ENCODE results near the gene PALD1. TPM values are rescaled to one million over a fixed set of nuclear protein-coding genes. Genes with fewer than 3 reads are reported as not detected.

The PALD1 gene
- total RNA-seq, 2 experiments from 2014 or later = 0.26 to 0.41 TPM

DNA sequence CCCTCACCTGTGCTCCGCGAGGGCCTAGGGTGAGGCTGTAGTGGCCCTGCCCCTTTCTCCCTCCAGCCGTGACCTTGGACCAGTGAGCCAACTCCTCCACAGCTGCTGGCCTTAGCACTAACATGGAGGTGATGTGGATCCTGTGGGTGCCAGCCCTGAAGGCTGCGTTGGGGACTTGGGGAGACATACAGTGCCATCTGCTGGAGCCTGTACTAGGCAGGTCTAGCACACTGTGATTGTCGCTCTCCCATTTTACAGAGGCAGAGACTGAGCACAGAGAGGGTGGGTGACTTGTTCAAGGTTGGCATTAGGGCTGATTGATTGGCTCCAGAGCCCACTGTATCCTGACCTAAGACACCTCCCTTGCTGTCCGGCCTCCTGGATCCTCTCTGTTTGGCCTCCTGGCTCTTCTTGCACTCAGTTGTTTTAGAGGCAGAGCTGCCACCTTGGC is 86.4 kb downstream of the PALD1 start:
- H3K4me1 Mint-ChIP-seq = peaks cover 24% of the 10 kb centered on the region

DNA sequence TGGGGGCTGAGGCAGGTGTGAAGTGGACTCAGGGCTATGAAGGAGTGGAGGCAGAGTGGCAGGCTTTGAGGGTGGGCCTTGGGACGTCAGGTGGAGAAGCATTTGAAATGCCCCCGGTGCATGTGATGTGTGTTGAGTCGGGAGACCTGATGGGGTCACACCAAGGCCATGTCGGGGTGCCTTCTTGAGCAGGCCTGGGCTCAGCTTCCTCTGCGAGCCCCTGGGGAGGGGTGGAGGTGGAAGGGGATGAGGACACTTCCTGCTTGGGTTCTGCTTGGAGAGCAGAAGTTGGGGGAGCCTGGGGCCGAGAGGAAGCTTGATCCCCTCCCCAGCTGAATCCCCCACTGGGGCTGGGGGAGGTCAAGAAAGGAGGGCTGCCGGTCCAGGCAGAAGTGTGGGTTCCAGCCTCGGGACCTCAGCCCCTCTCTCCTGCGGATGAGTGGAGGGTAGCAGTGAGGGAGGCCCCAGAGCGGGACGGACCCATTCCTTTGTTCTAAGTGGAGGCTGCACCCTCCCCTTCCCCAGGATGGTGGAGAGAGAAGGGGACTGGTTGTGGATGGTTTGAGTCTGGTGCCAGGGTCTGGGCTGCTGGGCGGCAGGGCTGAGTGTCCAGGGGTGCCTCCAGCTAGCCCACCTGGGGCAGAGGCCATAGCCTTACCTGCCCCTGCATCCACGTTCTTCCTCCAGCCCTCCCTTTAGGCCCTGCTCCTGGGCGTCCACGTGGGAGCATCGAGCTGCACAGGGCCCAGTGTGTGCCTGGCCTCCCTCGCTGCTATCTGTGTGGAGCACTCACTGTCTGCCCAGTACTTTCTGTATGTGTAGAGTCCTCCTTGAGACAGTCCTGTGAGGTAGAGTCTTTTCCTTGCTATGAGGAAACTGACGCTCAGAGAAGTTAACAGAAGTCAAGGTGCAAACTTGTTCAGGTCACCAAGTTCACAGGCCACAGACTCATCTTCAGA is 87.3 kb downstream of the PALD1 start:
- CTCF ChIA-PET = interaction anchor here (0.7 to 2.1 kb wide), 5 partner anchors 10 to 194 kb away, joined by 3 to 6 read pairs (median 5); no protein-coding TSS in a partner anchor
- no peaks in the 10 kb centered on the region for H3K9me3 Mint-ChIP-seq (ENCODE audit: low read depth)
- no peak overlapping the region for H3K4me3 Mint-ChIP-seq
- no peak for ATAC-seq
- H3K27ac Mint-ChIP-seq = peak overlapping the region; percentile 49
- H3K4me1 Mint-ChIP-seq = peaks cover 24% of the 10 kb centered on the region
- H3K36me3 Mint-ChIP-seq = no peaks in the 10 kb centered on the region
- no peaks in the 10 kb centered on the region for H3K27me3 Mint-ChIP-seq
- DNase-seq = no peak

More for the DNA sequence above, 86.4 kb downstream of the PALD1 start:
- H3K36me3 Mint-ChIP-seq = no peaks in the 10 kb centered on the region
- H3K27me3 Mint-ChIP-seq = no peaks in the 10 kb centered on the region
- ATAC-seq = peak; percentile 70
- CTCF ChIA-PET = interaction anchor here (1.1 to 2.1 kb wide), 6 partner anchors 11 to 194 kb away, joined by 3 to 6 read pairs (median 4); no protein-coding TSS in a partner anchor
- H3K27ac Mint-ChIP-seq = no peak overlapping the region
- no peak overlapping the region for H3K4me3 Mint-ChIP-seq
- DNase-seq = no peak
- H3K9me3 Mint-ChIP-seq (ENCODE audit: low read depth) = no peaks in the 10 kb centered on the region

- ATAC-seq (no peak), DNase-seq (no peak)
- Mint-ChIP-seq H3K4me1 (peaks cover 24% of the 10 kb centered on the region), H3K36me3 (no peaks in the 10 kb centered on the region), H3K9me3 (ENCODE audit: low read depth) (no peaks in the 10 kb centered on the region), H3K27ac (peak overlapping the region; percentile 6), H3K4me3 (no peak overlapping the region), H3K27me3 (no peaks in the 10 kb centered on the region)
- CTCF ChIA-PET = interaction anchor here (0.7 to 3.1 kb wide), 6 partner anchors 8 to 193 kb away, joined by 3 to 18 read pairs (median 4); partner anchors contain the start of gene PRF1
Measured at GRCh38 chr10:70566515-70567290, 88.1 kb downstream of the PALD1 start.

DNA sequence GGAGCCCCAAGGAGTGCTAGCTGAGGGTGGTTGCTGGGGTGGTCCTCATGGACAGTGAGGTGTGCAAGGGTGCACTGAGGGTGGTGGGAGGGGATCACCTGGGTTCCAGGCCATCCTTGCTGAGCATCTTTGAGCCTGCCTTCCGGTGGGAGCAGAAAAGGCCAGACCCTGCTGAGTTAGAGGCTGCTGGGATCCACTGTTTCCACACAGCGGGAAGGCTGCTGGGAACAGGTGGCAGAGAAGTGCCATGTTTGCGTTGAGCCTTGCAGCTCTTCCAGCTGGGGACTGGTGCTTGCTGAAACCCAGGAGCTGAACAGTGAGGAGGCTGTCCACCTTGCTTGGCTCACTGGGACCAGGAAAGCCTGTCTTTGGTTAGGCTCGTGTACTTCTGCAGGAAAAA is 89.0 kb downstream of the PALD1 start:
- Mint-ChIP-seq H3K9me3 (ENCODE audit: low read depth) (no peaks in the 10 kb centered on the region), H3K4me3 (no peak overlapping the region), H3K36me3 (no peaks in the 10 kb centered on the region), H3K27ac (no peak overlapping the region), H3K4me1 (peaks cover 23% of the 10 kb centered on the region), H3K27me3 (no peaks in the 10 kb centered on the region)
- CTCF ChIA-PET = interaction anchor here (1.3 to 3.1 kb wide), 4 partner anchors 8 to 50 kb away, joined by 4 to 18 read pairs (median 4); partner anchors contain the start of gene PRF1
- DNase-seq = no peak
- ATAC-seq = no peak

DNA sequence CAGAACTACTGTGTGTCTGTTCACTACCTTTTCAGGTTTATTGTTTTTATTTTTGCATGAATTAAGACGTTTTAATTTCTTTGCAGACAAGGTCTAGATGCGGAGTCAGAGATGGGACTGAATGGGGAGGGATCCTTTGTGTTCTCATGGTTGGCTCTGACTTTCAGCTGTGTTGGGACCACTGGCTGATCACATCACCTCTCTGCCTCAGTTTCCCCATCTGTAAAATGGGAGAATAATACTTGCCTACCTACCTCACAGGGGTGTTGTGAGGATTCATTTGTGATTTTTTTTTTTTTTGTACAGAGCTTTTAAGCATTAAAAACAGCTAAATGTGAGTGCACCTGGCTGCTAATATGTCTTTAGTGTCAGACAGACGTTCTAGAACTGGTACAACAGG is 89.5 kb downstream of the PALD1 start:
- Mint-ChIP-seq H3K36me3 (no peaks in the 10 kb centered on the region), H3K4me3 (no peak overlapping the region), H3K27ac (no peak overlapping the region), H3K4me1 (peaks cover 19% of the 10 kb centered on the region), H3K9me3 (ENCODE audit: low read depth) (no peaks in the 10 kb centered on the region), H3K27me3 (no peaks in the 10 kb centered on the region)
- no peak for DNase-seq
- no peak for ATAC-seq
- CTCF ChIA-PET = interaction anchor here (1.3 to 3.1 kb wide), 3 partner anchors 8 to 50 kb away, joined by 4 to 18 read pairs (median 5); no protein-coding TSS in a partner anchor

DNA sequence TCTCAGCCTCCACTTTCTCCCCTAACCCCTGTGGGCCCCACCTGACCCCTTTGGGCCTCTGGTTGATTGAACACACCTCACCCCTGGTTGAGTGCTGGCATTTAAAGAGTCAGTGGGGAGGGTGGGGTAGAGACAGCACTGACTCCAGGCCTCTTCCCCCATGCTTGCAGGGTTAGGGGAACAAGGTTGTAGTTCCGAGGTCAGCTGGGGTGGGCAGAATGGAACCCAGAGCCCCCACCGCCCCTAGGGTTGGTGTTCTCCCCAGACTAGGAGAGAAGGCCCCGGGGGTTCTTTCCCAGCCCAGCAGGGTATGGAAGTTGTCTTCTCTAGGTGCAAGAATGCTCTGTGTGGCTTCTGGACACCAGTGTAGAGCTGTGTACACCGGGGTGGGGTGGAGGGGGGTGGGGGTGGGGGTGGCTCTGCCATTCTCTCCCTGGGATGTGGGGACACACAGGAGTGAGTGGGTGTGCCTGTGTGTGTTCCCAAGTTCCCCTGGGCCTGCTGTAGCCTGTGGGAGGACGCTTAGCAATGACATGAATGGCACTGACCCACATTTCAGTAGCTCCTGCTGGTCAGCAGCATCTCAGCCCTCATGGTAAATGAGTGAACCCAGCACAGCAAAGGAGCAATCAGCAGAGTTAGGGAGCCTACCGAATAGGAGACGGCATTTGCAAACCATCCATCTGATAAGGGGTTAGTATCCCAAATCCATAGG is 90.4 kb downstream of the PALD1 start:
- Mint-ChIP-seq H3K9me3 (ENCODE audit: low read depth) (no peaks in the 10 kb centered on the region), H3K27me3 (no peaks in the 10 kb centered on the region), H3K4me3 (no peak overlapping the region), H3K27ac (no peak overlapping the region), H3K4me1 (peaks cover 13% of the 10 kb centered on the region), H3K36me3 (no peaks in the 10 kb centered on the region)
- ATAC-seq (no peak), DNase-seq (no peak)
- CTCF ChIA-PET = interaction anchor here (0.7 to 3.1 kb wide), 2 partner anchors 10 to 190 kb away, joined by 3 to 18 read pairs; no protein-coding TSS in a partner anchor

DNA sequence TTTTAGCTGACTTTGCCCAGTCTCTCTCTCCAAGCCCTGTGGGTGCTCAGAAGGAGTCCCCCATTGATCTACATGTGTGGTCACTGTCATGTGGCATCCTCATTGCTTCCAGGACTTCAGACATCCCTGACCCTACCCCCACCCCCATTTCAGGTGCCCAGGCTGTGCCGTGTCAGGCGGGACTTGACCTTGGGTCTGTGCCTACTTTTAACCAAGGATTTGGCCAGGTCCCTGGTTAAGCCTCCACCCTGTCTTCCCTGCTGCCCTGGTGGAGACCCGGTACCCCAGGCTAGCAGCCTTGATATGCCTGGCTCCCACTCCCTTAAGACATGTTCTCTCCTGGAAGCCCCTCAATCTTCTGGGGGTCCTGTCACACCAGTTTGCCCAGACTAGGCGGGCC is 92.7 kb downstream of the PALD1 start:
- H3K27ac Mint-ChIP-seq = peak overlapping the region; percentile 34
- no peak overlapping the region for H3K4me3 Mint-ChIP-seq
- no peak for DNase-seq
- CTCF ChIA-PET = interaction anchor here (1.1 to 2.2 kb wide), 5 partner anchors 12 to 23 kb away, joined by 4 to 10 read pairs (median 5); no protein-coding TSS in a partner anchor
- H3K27me3 Mint-ChIP-seq = no peaks in the 10 kb centered on the region
- H3K36me3 Mint-ChIP-seq = no peaks in the 10 kb centered on the region
- peaks cover 27% of the 10 kb centered on the region for H3K4me1 Mint-ChIP-seq
- no peak for ATAC-seq
- H3K9me3 Mint-ChIP-seq (ENCODE audit: low read depth) = no peaks in the 10 kb centered on the region

DNA sequence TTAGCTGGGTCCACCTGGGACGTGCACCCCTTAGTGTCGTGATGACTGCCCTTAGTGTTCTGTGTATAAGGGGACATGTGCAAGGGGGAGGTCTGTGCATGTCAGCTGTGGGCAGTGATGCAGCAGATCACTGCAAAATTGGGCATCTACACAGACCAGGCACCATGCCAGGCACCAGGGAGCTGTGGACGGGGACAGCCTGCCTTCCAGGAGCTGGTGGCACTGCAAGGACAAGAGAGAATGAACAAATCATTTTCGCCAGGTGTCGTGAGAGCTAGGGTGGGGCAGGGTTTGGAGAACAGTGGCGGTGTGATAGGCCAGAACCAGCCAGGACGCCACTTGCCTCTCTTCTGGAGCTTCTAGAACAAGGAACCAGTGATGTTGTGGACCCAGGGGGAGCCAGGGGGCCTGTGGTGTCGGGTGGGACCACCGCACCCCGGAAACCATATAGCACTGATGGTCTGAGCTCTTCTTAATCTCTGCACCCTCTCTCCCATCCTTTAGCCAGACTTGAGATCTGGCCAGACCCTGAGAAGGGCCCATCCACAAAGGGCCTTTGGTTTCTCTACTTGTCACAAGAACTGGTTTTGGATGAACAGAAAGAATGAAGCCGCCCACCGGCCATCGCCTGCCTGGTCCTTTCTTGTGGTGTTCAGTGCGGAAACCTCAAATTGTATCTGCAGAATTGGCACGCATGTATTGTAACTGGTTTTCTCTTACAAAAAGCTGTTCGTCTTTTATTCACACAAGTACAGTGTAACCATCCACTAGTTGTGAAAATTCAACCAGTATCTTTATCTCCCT is 93.3 kb downstream of the PALD1 start:
- DNase-seq (no peak), ATAC-seq (no peak)
- no peaks in the 10 kb centered on the region for H3K9me3 Mint-ChIP-seq (ENCODE audit: low read depth)
- no peak overlapping the region for H3K4me3 Mint-ChIP-seq
- H3K36me3 Mint-ChIP-seq = no peaks in the 10 kb centered on the region
- peaks cover 34% of the 10 kb centered on the region for H3K4me1 Mint-ChIP-seq
- CTCF ChIA-PET = interaction anchor here (1.2 to 2.2 kb wide), 3 partner anchors 13 to 22 kb away, joined by 4 to 10 read pairs (median 5); no protein-coding TSS in a partner anchor
- H3K27ac Mint-ChIP-seq = peak overlapping the region; percentile 34
- no peaks in the 10 kb centered on the region for H3K27me3 Mint-ChIP-seq

GRCh38 chr10:70573599-70574506 is 95.3 kb downstream of the PALD1 start:
- Mint-ChIP-seq H3K4me1 (peaks cover 54% of the 10 kb centered on the region), H3K36me3 (no peaks in the 10 kb centered on the region), H3K9me3 (ENCODE audit: low read depth) (no peaks in the 10 kb centered on the region), H3K27ac (peak overlapping the region; percentile 40), H3K4me3 (no peak overlapping the region), H3K27me3 (no peaks in the 10 kb centered on the region)
- CTCF ChIA-PET = interaction anchor here (3.9 kb wide), 1 partner anchor 14 kb away, joined by 40 read pairs; no protein-coding TSS in a partner anchor
- DNase-seq (no peak), ATAC-seq (no peak)

GRCh38 chr10:70575486-70575873 is 96.9 kb downstream of the PALD1 start:
- H3K27ac Mint-ChIP-seq = peak overlapping the region; percentile 98

More at GRCh38 chr10:70575486-70575873, 96.9 kb downstream of the PALD1 start:
- peaks cover 57% of the 10 kb centered on the region for H3K4me1 Mint-ChIP-seq
- H3K9me3 Mint-ChIP-seq (ENCODE audit: low read depth) = no peaks in the 10 kb centered on the region
- H3K36me3 Mint-ChIP-seq = no peaks in the 10 kb centered on the region
- CTCF ChIA-PET = interaction anchor here (0.7 to 3.9 kb wide), 7 partner anchors 8 to 44 kb away, joined by 3 to 40 read pairs (median 6); partner anchors contain the start of gene PRF1
- H3K27me3 Mint-ChIP-seq = no peaks in the 10 kb centered on the region
- no peak for ATAC-seq
- H3K4me3 Mint-ChIP-seq = no peak overlapping the region
- no peak for DNase-seq

Measured in activated CD8-positive, alpha-beta memory T cell treated with anti-CD3 and anti-CD28 coated beads, Interleukin-2, amount 10 ng/mL, durations not matched to agents 7 days and 5 days (primary cell).